MM.1S (cell line): Measurements from ENCODE around the gene CDC20.

Source experiments
- CTCF ChIP-seq: fragments of 300-600 bp; sonication (generic); IDR thresholded peaks from 2 replicates; pipeline ENCODE4 v1.5.1; 2016; ENCODE audit warnings: antibody characterized with exemption, low read length, mixed read lengths
- EZH2 ChIP-seq: fragments of 300-600 bp; sonication (generic); optimal IDR thresholded peaks from 2 replicates; pipeline ENCODE3; 2017; ENCODE audit warnings: low read depth, mild to moderate bottlenecking, antibody characterized with exemption, low read length, mixed read lengths
- EZH2phosphoT487 ChIP-seq: fragments of 300-600 bp; sonication (generic); IDR thresholded peaks from 2 replicates; pipeline ENCODE4 v1.6.1; 2018; ENCODE audit warnings: antibody characterized with exemption, low read length

DNA sequence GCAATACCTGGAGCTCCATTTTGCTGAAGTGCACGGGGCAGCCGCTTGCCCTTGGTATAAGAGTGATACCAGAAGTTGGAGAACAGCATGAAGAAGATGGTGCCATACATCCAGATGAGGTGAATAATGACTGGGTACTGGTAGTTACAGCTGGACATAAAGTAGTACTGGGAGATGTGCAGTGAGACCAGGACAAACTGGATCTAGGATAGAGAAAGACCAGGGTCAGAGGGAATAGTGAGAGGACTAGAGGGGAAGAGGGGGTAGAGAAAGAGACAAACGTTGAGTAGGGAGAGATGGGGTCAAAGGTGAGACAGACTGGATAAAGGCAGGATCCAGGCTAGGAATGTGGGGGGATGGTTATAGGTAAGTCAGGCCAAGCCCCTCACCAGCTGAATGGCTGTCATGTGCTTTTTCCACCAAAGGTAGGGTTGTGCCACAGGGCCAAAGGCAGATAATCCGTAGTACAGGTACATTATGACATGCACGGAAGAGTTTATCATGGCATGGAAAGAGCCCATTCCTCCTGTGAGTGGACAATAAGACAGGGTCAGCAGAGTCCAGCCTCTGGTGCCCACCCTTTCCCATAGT, 5.2 kb downstream of the CDC20 start:
- no peak for TF ChIP-seq CTCF
- no peak for TF ChIP-seq EZH2
- no peak for TF ChIP-seq EZH2phosphoT487
